GM19397 (cell line): ENCODE data around the gene DEFB132.
"Not testable (repeated sequence)": the region's sequence is repeated elsewhere in the genome, so short reads cannot be mapped to it uniquely, and the experiment has no call there.

ENCODE experiments used
- ATAC-seq: cut with Tn5 transposase; IDR thresholded peaks from one replicate; pipeline ENCODE4 v1.9.1; 2021; ENCODE audit warnings: mild to moderate bottlenecking, moderate library complexity; ENCODE audit not compliant: unreplicated experiment

Gene DEFB132

DNA sequence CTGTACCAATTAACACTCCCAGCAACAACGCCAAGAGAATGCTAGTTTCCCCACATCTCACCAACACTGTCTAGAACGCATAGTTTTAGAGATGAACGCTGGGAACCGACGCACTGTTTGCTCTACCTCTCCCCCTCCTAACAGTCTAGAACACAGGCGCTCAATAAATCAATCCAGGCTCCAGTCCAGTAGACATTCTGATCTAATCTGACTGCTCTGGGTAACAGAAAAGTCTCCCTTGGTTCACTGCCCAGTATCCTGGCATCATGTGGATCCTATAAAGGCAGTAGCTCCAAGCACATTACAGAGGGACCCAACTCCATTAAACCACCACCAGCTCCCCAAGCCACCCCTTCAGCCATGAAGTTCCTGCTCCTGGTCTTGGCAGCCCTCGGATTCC is at the start of gene DEFB132:
TSS of gene DEFB132 (plus strand) at position 306 of the 400 bp plus-strand sequence. CDS start at position 361, 55 bp downstream.
- ATAC-seq, result no peak

- no peak for ATAC-seq
Measured at GRCh38 chr20:208942-209566, 48.5 kb upstream of the DEFB132 start.

DNA sequence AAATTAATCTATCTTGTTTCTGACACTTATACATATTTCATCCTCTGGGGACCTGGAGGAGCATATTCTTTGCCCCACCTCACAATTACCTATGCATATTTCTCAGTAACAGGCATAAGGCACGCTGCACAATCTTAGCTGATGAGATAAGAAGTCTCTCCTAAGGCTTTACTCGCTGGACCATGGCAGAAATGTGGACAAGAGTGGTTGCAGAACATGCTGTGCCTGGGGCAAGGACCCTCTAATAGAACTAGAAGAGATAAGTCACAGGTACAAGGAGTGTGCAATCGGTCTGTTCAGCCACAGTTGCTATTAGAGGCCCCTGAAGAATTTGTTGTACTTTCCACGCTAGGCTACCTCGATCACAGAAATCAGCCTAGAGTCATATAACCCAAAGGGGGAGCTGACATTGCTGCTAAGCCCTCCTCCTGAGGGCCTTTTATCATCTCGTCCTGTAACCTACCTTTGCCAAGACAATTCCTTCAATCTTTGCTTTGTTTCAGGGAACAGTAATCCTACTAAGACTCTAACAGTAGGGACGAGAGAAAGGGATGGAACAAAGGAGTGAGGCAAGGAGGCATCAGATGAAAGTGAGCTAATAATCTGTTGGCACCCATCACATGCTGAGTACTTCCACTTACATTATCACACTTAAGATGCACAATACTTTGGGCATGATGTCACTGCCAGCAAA is 46.6 kb upstream of the DEFB132 start:
- ATAC-seq, result no peak

- no peak for ATAC-seq
Measured at GRCh38 chr20:214383-214782, 43.1 kb upstream of the DEFB132 start.

DNA sequence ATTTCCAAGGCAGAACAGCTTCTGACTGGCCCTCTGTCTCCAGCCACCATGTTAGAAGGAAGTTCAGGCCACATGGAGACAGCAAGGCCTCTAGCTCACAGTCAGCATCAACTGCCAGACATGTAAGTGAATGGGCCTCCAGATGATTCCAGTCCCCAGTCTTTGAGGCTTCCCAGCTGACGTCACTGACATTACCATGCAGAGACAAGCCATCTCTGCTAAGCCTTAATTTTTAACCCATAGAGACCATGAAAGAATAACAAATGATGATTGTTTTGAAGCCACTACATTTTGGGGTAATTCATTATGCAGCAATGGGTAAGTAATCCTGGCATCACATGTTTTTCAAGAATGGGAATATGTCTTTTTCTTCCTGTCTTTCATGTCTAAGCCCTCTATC is 41.7 kb upstream of the DEFB132 start:
- ATAC-seq, result no peak

GRCh38 chr20:217266-217665 is 40.3 kb upstream of the DEFB132 start:
- no peak for ATAC-seq

DNA sequence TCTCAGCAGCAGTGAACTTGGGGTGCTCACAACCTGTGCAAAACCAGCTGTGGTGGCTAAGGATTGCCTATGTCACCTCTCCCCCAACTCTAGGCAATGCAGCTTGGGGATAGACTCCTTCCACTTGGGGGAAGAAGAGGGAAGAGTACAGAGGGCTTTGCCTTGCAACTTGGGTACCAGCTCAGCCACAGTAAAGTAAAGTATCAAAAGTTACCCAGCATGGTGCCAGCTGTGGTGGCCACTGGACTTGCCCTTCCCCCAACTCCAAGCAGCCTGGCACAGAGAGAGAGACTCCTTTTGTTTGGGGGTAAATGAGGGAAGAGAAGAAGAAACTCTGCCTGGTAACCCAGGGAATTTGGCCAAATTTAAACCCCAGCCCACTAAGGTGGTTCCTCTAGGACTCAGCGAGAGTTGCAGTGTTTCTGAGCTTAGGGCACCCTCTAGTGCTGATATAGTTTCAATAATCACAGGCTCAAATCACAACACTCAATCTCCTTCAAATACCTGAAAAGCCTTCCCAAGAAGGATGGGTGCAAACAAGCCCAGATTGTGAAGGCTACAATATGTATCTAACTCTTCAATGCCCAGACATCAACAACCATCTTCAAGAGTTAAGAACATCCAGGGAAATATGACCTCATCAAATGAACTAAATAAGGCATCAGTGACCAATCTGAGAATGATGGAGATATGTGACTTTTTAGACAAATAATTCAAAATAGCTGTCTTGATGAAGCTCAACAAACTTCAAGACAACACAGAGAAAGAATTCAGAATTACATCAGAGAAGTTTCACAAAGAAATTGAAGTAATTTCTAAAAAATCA is 38.0 kb upstream of the DEFB132 start:
- ATAC-seq, result no peak

DNA sequence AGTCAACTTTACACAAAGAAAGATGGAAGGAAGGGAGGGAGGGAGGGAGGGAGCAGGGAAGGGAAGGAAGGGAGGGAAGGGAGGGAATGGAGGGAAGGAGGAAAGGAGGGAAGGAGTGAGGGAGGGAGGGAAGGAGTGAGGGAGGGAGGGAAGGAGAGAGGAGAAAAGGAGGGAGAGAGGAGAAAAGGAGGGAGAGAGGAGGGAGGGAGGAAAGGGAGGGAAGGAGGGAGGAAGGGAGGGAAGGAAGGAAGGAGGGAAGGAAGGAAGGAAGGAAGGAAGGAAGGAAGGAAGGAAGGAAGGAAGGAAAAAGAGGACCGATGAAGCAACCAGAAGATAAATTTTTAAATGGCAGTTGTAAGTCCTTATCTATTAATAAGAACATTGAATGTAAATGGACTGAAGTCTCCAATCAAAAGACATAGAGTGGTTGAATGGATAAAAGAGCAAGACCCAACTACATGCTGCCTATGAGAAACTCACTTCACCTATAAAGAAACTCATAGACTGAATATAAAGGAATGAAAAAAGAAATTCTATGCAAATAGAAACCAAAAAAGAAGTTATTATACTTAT is 36.2 kb upstream of the DEFB132 start:
- no peak for ATAC-seq

GRCh38 chr20:225879-226278 is 31.6 kb upstream of the DEFB132 start:
- ATAC-seq, result not testable (repeated sequence)

DNA sequence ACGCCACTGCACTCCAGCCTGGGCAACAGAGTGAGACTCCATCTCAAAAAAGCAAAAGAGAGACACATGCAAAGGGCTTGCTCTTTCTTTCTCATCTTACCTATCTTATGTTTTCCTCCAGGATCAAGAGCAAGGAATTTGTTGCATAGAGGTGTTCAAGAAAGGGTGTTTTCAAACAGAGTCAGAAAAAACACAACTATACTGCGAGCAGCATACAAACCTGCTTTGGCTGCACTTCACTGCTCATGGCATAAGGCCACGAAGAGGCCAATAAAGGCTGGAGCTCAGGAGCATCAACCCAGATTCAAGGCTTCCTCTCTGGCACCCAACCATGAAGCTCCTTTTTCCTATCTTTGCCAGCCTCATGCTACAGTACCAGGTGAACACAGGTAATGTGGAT is 30.6 kb upstream of the DEFB132 start, which contains the start of gene DEFB129:
TSS of gene DEFB129 (plus strand) at position 301 of the 400 bp plus-strand sequence. CDS start at position 332, 31 bp downstream.
- no peak for ATAC-seq

- ATAC-seq, result no peak
Measured at GRCh38 chr20:227439-228105, 30.0 kb upstream of the DEFB132 start.

DNA sequence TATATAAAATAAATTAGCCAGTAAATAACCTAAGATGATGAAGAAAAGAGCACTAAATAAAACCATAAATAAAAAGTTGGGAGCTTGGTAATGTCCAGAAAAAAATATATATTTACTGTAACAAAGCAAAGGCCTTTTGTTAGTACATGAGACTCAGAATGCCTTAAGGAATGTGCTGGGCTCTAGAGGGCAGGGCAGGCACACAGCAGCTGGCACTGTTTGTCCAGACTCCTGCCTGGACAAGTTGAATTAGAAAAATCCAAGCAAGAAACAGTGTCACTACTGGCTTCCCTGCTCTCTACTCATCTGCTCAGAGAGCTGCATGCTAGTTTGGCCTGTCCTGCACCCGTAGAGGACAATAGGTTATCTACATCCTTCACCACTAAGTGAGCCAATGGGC is 21.6 kb upstream of the DEFB132 start:
- no peak for ATAC-seq

DNA sequence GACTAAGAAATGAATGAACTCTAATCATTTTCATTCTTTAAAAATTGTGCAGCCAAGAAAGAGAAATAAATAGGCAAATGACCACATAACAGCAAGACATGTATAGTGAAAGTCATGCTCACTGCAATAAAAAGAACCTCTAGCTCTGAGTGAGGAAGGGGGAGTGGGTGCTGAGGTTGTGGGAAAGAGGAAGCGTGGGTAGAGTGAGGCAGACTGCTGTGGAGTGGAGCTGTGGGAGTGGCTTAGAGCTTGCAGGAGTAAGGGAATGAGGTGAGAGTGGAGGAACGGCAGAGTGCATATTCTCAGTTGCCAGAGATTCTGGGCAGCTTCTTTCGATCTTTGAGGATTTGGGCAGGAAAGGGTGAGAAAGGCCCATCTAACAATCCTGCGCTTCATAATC is 20.0 kb upstream of the DEFB132 start:
- no peak for ATAC-seq

DNA sequence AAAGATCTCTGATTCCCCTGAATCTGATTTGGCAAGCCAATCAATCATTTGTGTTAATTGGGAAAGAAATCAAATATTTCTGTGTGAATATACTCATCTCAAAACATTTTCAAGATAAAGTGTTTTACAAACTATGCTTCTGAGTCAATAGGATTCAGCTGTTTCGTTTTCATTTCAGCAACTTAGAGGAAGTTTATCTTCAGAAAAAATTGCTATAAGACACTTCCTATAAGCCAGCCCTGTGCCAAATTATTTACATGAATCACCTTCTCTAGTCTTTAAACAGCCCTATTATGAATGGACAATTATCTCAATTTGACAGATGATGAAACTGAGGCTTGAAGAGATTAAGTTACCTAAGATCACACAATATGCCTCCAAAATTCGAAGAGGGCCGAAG is 19.6 kb upstream of the DEFB132 start:
- no peak for ATAC-seq

- no peak for ATAC-seq
Measured at GRCh38 chr20:242905-243304, 14.6 kb upstream of the DEFB132 start.

- ATAC-seq, result no peak
Measured at GRCh38 chr20:251354-251753, 6.2 kb upstream of the DEFB132 start.

- no peak for ATAC-seq
Measured at GRCh38 chr20:252801-253200, 4.7 kb upstream of the DEFB132 start.

DNA sequence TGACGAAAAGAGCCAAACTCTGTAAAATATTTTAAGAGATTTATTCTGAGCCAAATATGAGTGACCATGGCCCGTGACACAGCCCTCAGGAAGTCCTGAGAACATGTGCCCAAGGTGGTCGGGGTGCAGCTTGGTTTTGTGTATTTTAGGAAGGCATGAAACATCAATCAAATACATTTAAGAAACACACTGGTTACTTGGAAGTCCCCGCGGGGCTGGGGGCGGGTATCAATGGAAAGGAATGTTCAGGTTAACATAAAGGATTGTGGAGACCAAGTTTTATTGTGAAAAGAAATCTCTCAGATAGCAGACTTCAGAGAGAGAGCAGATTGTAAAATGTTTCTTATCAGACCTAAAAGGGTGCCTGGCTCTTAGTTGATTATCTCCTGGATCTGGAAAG is 4.1 kb upstream of the DEFB132 start:
- ATAC-seq, result not testable (repeated sequence)

GRCh38 chr20:258269-258858 is 840 bp downstream of the DEFB132 start:
- no peak for ATAC-seq

DNA sequence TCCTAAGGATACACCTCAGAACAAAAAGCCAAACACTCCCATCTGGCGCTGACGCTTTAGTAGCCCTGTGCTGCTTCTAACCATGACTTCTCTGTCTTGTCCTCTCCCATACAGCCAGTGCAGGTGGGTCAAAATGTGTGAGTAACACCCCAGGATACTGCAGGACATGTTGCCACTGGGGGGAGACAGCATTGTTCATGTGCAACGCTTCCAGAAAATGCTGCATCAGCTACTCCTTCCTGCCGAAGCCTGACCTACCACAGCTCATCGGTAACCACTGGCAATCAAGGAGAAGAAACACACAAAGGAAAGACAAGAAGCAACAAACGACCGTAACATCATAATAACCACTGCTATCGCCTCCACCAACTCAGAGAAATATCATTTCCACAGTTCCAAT is 1.4 kb downstream of the DEFB132 start:
- no peak for ATAC-seq
